ENCODE measurements around the gene GMCL2. TPM values are rescaled to one million over a fixed set of nuclear protein-coding genes. Genes with fewer than 3 reads are reported as not detected.

Gene GMCL2
- total and polyA plus RNA-seq, 9 of the 15 experiments (the other 6 are each of a cell fraction or from before 2014, with no cell fraction given) = 0.04 TPM; not detected in 8

DNA sequence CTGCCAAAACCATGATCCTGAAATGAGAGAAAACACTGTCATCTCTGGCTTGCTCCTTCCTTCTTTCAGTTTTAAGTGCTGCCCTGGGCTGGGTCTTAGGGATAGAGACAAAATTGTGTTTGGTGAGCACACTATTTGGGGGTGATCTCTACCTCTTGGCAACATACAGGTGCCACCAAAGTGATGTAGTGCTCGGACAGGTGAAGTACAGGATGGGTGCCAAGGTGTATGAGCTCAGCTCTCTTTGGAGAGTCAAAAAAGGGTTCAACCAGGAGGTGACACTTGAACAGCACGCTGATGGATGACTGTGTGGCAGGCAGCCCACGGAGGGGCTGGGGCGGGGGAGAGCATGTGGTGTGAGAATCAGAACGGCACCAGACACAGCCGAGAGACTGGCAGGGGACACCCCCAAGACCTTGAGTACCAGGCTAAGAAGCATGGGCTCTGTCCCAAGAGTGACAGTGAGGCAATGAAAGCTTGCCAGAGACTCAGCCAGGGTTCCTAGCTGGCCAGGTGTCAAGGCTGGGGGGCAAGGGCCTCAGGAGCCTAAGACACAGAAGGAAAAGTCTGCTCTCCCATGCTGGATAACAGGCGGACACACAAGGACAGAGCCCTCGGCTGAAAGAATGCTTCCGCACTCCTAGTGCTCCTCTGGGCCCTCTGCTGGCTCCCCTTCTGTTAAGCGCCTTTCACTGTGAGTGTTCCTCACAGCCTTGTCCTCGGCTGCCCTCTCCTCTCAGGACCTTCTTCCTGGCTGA, 36.0 kb downstream of the GMCL2 start:
- in situ Hi-C loops (cut with MboI) = loop anchor here (5.0 kb wide), 1 partner anchor 74 kb away; no protein-coding TSS in a partner anchor
- 81% methylated on average over 10 of the region's 11 CpGs for WGBS (ENCODE audit: insufficient coverage, low coverage, missing lambda C conversion rate)
- no peak for TF ChIP-seq HMG20A (CRISPR knock-in tag; conservative IDR thresholded peaks at IDR 0.05)
- TF ChIP-seq, protein P1, sequence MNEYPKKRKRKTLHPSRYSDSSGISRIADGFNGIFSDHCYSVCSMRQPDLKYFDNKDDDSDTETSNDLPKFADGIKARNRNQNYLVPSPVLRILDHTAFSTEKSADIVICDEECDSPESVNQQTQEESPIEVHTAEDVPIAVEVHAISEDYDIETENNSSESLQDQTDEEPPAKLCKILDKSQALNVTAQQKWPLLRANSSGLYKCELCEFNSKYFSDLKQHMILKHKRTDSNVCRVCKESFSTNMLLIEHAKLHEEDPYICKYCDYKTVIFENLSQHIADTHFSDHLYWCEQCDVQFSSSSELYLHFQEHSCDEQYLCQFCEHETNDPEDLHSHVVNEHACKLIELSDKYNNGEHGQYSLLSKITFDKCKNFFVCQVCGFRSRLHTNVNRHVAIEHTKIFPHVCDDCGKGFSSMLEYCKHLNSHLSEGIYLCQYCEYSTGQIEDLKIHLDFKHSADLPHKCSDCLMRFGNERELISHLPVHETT (CRISPR knock-in tag; conservative IDR thresholded peaks at IDR 0.05 in 1 of 2, IDR thresholded peaks at IDR 0.05 in 1 of 2) = no peak
- TF ChIP-seq EWSR1 (IDR thresholded peaks at IDR 0.05; ENCODE audit: borderline replicate concordance, low read depth, partially characterized antibody) = peak; percentile 75
- TF ChIP-seq, protein P2, sequence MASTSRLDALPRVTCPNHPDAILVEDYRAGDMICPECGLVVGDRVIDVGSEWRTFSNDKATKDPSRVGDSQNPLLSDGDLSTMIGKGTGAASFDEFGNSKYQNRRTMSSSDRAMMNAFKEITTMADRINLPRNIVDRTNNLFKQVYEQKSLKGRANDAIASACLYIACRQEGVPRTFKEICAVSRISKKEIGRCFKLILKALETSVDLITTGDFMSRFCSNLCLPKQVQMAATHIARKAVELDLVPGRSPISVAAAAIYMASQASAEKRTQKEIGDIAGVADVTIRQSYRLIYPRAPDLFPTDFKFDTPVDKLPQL (IDR thresholded peaks at IDR 0.05; ENCODE audit: extremely low read depth, insufficient read length) = no peak
- no peak for TF ChIP-seq RBBP5 (IDR thresholded peaks at IDR 0.05; ENCODE audit: borderline replicate concordance, insufficient read depth, low read length, poor library complexity, severe bottlenecking)
- TF ChIP-seq ZFX (CRISPR knock-in tag; IDR thresholded peaks at IDR 0.05) = no peak
- TF ChIP-seq, protein P3, sequence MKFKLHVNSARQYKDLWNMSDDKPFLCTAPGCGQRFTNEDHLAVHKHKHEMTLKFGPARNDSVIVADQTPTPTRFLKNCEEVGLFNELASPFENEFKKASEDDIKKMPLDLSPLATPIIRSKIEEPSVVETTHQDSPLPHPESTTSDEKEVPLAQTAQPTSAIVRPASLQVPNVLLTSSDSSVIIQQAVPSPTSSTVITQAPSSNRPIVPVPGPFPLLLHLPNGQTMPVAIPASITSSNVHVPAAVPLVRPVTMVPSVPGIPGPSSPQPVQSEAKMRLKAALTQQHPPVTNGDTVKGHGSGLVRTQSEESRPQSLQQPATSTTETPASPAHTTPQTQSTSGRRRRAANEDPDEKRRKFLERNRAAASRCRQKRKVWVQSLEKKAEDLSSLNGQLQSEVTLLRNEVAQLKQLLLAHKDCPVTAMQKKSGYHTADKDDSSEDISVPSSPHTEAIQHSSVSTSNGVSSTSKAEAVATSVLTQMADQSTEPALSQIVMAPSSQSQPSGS (CRISPR knock-in tag; IDR thresholded peaks at IDR 0.05) = no peak
- no peak for TF ChIP-seq ATF1 (CRISPR knock-in tag; IDR thresholded peaks at IDR 0.05)
- no peak for TF ChIP-seq ATF1 (tag; IDR thresholded peaks at IDR 0.05)
- TF ChIP-seq ZKSCAN8 (CRISPR knock-in tag; IDR thresholded peaks at IDR 0.05) = no peak
- TF ChIP-seq IFI16 (CRISPR knock-in tag; IDR thresholded peaks at IDR 0.05) = no peak
- TF ChIP-seq RB1 (IDR thresholded peaks at IDR 0.05; ENCODE audit: low read depth) = no peak
- no peak for TF ChIP-seq HSF4 (CRISPR knock-in tag; IDR thresholded peaks at IDR 0.05; ENCODE audit: borderline replicate concordance)
- no peak for TF ChIP-seq MEIS2 (IDR thresholded peaks at IDR 0.05; ENCODE audit: partially characterized antibody)
- TF ChIP-seq MBD2 (IDR thresholded peaks at IDR 0.05; ENCODE audit: borderline replicate concordance, low read depth) = no peak
- no peak for TF ChIP-seq ZNF780A (CRISPR knock-in tag; IDR thresholded peaks at IDR 0.05)
- TF ChIP-seq ZNF644 (tag; IDR thresholded peaks at IDR 0.05; ENCODE audit: low read depth) = no peak

More for the DNA sequence above, 36.0 kb downstream of the GMCL2 start:
- H3K4me1 ChIP-seq (replicated peaks in 1 of 2; ENCODE audit: control insufficient read depth in 2 of 2, insufficient read depth in 2 of 2, low read length in 2 of 2) = peaks cover 9 to 26% of the 10 kb centered on the region in 2 experiments; a peak in 4 of 5 replicates
- intact Hi-C loops (cut with micrococcal nuclease) = loop anchor here (5.0 kb wide), 1 partner anchor 39 kb away; the partner anchor contains the start of gene N4BP3
- DNase-seq (ENCODE audit: extremely low read depth in 1 of 4, low spot score in 3 of 4) = peak in 1 of 4 experiments; percentile 47
- peaks cover 24% of the 10 kb centered on the region for H3K79me2 ChIP-seq (ENCODE audit: control insufficient read depth, insufficient read depth, low read length)
- no peak overlapping the region; the same call in 2 of the 3 replicates for H3K27ac ChIP-seq (ENCODE audit: extremely low read depth, low read depth, low read length)
- H3K9me1 ChIP-seq (ENCODE audit: control insufficient read depth, insufficient read depth, low read length) = no peaks in the 10 kb centered on the region
- H3K9ac ChIP-seq (ENCODE audit: insufficient read depth in 1 of 2, low read depth in 2 of 2, low read length in 2 of 2) = peak overlapping the region in 1 of 2 experiments; percentile 49; a peak in 1 of 4 replicates
- no peak overlapping the region for H2AFZ ChIP-seq (ENCODE audit: low read depth, low read length)
- ChIA-PET POLR2A (interaction anchor here (0.8 to 3.0 kb wide), 5 partner anchors 11 to 76 kb away, joined by 3 to 13 read pairs (median 3); no protein-coding TSS in a partner anchor), CTCF (ENCODE audit: low intra/inter-chr PET ratio) (interaction anchor here (0.6 to 0.9 kb wide), 2 partner anchors 75 to 640 kb away, joined by 3 to 4 read pairs; no protein-coding TSS in a partner anchor)
- FAIRE-seq = no peak
- H4K20me1 ChIP-seq (replicated peaks; ENCODE audit: control insufficient read depth, insufficient read depth, low read length) = peaks cover 17% of the 10 kb centered on the region
- H3K27me3 ChIP-seq (ENCODE audit: control insufficient read depth in 2 of 2, insufficient read depth in 2 of 2, low read length in 2 of 2) = no peaks in the 10 kb centered on the region
- H3K4me3 ChIP-seq = no peak overlapping the region
- peaks cover 66% of the 10 kb centered on the region for H3K36me3 ChIP-seq (ENCODE audit: control insufficient read depth, insufficient read depth, low read length)
- H3K9me3 ChIP-seq (replicated peaks; ENCODE audit: control insufficient read depth, insufficient read depth, low read depth, low read length) = no peaks in the 10 kb centered on the region
- no TSS peak for BruUV-seq (replicated peaks)
- ATAC-seq = peak; percentile 12; the same call in 1 of the 3 replicates
- H3K4me2 ChIP-seq (ENCODE audit: insufficient read depth, low read length) = no peak overlapping the region

Data from K562 (cell line).